ENCODE results near the gene ADIPOR1.

ADIPOR1 gene

GRCh38 chr1:202968351-202968750 lies 10.2 kb upstream of the ADIPOR1 start:
- TF ChIP-seq REST (IDR thresholded peaks at IDR 0.05; ENCODE audit: insufficient read depth in 1 of 2, low read depth in 2 of 2, low read length in 2 of 2) (no peak), TAF1 (IDR thresholded peaks at IDR 0.05; ENCODE audit: borderline replicate concordance, insufficient read depth, low read length) (no peak), FOXP2 (optimal IDR thresholded peaks at IDR 0.05; ENCODE audit: borderline replicate concordance, extremely low read depth, extremely low read length, insufficient read depth) (no peak), SIN3A (IDR thresholded peaks at IDR 0.05; ENCODE audit: borderline replicate concordance, insufficient read depth, low read length) (no peak), POLR2AphosphoS5 (IDR thresholded peaks at IDR 0.05; ENCODE audit: low read depth, low read length) (no peak)

- no peak for TF ChIP-seq REST (IDR thresholded peaks at IDR 0.05; ENCODE audit: insufficient read depth in 1 of 2, low read depth in 2 of 2, low read length in 2 of 2)
- no peak for TF ChIP-seq SIN3A (IDR thresholded peaks at IDR 0.05; ENCODE audit: borderline replicate concordance, insufficient read depth, low read length)
- no peak for TF ChIP-seq POLR2AphosphoS5 (IDR thresholded peaks at IDR 0.05; ENCODE audit: low read depth, low read length)
- no peak for TF ChIP-seq FOXP2 (optimal IDR thresholded peaks at IDR 0.05; ENCODE audit: borderline replicate concordance, extremely low read depth, extremely low read length, insufficient read depth)
- TF ChIP-seq TAF1 (IDR thresholded peaks at IDR 0.05; ENCODE audit: borderline replicate concordance, insufficient read depth, low read length), result no peak
Measured at GRCh38 chr1:202967684-202968281, 9.7 kb upstream of the ADIPOR1 start.

GRCh38 chr1:202966006-202966898 lies 8.1 kb upstream of the ADIPOR1 start:
- TF ChIP-seq FOXP2 (optimal IDR thresholded peaks at IDR 0.05; ENCODE audit: borderline replicate concordance, extremely low read depth, extremely low read length, insufficient read depth) (no peak), TAF1 (IDR thresholded peaks at IDR 0.05; ENCODE audit: borderline replicate concordance, insufficient read depth, low read length) (no peak), REST (IDR thresholded peaks at IDR 0.05; ENCODE audit: insufficient read depth in 1 of 2, low read depth in 2 of 2, low read length in 2 of 2) (no peak), SIN3A (IDR thresholded peaks at IDR 0.05; ENCODE audit: borderline replicate concordance, insufficient read depth, low read length) (no peak)

DNA sequence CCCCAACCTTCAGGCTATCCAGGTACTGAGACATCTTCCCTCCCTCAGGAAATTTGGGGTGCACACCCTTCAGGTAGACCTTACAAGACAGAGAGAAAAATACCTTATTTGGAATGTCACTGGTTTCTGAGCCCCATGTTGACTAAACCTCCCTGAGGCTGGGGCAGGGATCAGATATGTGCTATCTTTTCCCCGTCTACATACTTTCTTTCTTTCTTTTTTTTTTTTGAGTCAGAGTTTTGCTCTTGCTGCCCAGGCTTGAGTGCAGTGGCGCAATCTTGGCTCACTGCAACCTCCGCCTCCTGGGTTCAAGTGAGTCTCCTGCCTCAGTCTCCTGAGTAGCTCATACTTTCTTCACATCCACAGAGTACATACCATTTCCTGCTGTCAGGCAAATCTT lies 7.3 kb upstream of the ADIPOR1 start:
- no peak for TF ChIP-seq TAF1 (IDR thresholded peaks at IDR 0.05; ENCODE audit: borderline replicate concordance, insufficient read depth, low read length)
- TF ChIP-seq POLR2AphosphoS5 (IDR thresholded peaks at IDR 0.05; ENCODE audit: low read depth, low read length), result no peak
- no peak for TF ChIP-seq REST (IDR thresholded peaks at IDR 0.05; ENCODE audit: insufficient read depth in 1 of 2, low read depth in 2 of 2, low read length in 2 of 2)
- TF ChIP-seq FOXP2 (optimal IDR thresholded peaks at IDR 0.05; ENCODE audit: borderline replicate concordance, extremely low read depth, extremely low read length, insufficient read depth), result no peak
- TF ChIP-seq SIN3A (IDR thresholded peaks at IDR 0.05; ENCODE audit: borderline replicate concordance, insufficient read depth, low read length), result no peak

All from PFSK-1 (cell line).